ENCODE data around the gene CC2D2B.
"Not testable (repeated sequence)": the region's sequence is repeated elsewhere in the genome, so short reads cannot be mapped to it uniquely, and the experiment has no call there.

Gene CC2D2B

GRCh38 chr10:95907456-95908253, at the start of gene CC2D2B:
CC2D2B (plus strand) TSS chr10:95907975; CDS start chr10:95911324, 3,349 bp downstream.
- DNase-seq (ENCODE audit: low read depth, low spot score) = peak; percentile 27

GRCh38 chr10:95860166-95860940, 47.4 kb upstream of the CC2D2B start:
- no peak for DNase-seq (ENCODE audit: low read depth, low spot score)

- no peak for DNase-seq (ENCODE audit: low read depth, low spot score)
Observed at GRCh38 chr10:95861386-95861785, 46.4 kb upstream of the CC2D2B start.

- no peak for DNase-seq (ENCODE audit: low read depth, low spot score)
Observed at GRCh38 chr10:95864906-95865813, 42.6 kb upstream of the CC2D2B start.

- DNase-seq (ENCODE audit: low read depth, low spot score) = no peak
Observed at GRCh38 chr10:95865814-95866466, 41.8 kb upstream of the CC2D2B start.

- DNase-seq (ENCODE audit: low read depth, low spot score) = no peak
Observed at GRCh38 chr10:95866467-95866842, 41.3 kb upstream of the CC2D2B start.

- no peak for DNase-seq (ENCODE audit: low read depth, low spot score)
Observed at GRCh38 chr10:95867866-95868265, 39.9 kb upstream of the CC2D2B start.

GRCh38 chr10:95872158-95872711, 35.5 kb upstream of the CC2D2B start:
- no peak for DNase-seq (ENCODE audit: low read depth, low spot score)

GRCh38 chr10:95873139-95873538, 34.6 kb upstream of the CC2D2B start:
- no peak for DNase-seq (ENCODE audit: low read depth, low spot score)

GRCh38 chr10:95873651-95874050, 34.1 kb upstream of the CC2D2B start:
- no peak for DNase-seq (ENCODE audit: low read depth, low spot score)

GRCh38 chr10:95874783-95875182, 33.0 kb upstream of the CC2D2B start:
- DNase-seq (ENCODE audit: low read depth, low spot score) = not testable (repeated sequence)

- no peak for DNase-seq (ENCODE audit: low read depth, low spot score)
Observed at GRCh38 chr10:95876756-95877155, 31.0 kb upstream of the CC2D2B start.

GRCh38 chr10:95877881-95878280, 29.9 kb upstream of the CC2D2B start:
- no peak for DNase-seq (ENCODE audit: low read depth, low spot score)

GRCh38 chr10:95880704-95881103, 27.1 kb upstream of the CC2D2B start:
- no peak for DNase-seq (ENCODE audit: low read depth, low spot score)

- no peak for DNase-seq (ENCODE audit: low read depth, low spot score)
Observed at GRCh38 chr10:95881316-95881715, 26.5 kb upstream of the CC2D2B start.

GRCh38 chr10:95889830-95890229, 17.9 kb upstream of the CC2D2B start:
- DNase-seq (ENCODE audit: low read depth, low spot score) = no peak

- DNase-seq (ENCODE audit: low read depth, low spot score) = no peak
Observed at GRCh38 chr10:95896071-95896850, 11.5 kb upstream of the CC2D2B start.

GRCh38 chr10:95905897-95906580, 1.7 kb upstream of the CC2D2B start:
- DNase-seq (ENCODE audit: low read depth, low spot score) = not testable (repeated sequence)

- DNase-seq (ENCODE audit: low read depth, low spot score) = no peak
Observed at GRCh38 chr10:95906677-95907455, 909 bp upstream of the CC2D2B start.
